Psoas muscle (tissue), 8 donors: ENCODE measurements around the gene CUBN. TPM values are rescaled to one million over a fixed set of nuclear protein-coding genes. Genes with fewer than 3 reads are reported as not detected.

Source experiments
- ATAC-seq, 4 donors: fragments of 200-7000 bp; cut with Tn5 transposase; one replicate each; pipeline ENCODE4 v1.9.1; 2020; ENCODE audit warnings: moderate library complexity in 3 of 4, mild to moderate bottlenecking in 2 of 4
- DNase-seq, 2 donors: peaks; one replicate each; pipeline ENCODE4 v3.0.0-alpha.2; 2020
- H3K27ac ChIP-seq: fragments of 200-600 bp; one replicate; pipeline ENCODE4 v1.8.0; 2022
- H3K27me3 ChIP-seq, 3 donors: fragments of 200-600 bp in 1 of 3; one replicate each; pipeline versions ENCODE4 v1.6.1 to v1.8.0; 2013 to 2022; ENCODE audit warnings: low read length in 2 of 3, mild to moderate bottlenecking in 2 of 3, moderate library complexity in 1 of 3; ENCODE audit not compliant: insufficient read depth in 3 of 3
- H3K36me3 ChIP-seq, 2 donors: fragments of 200-600 bp in 1 of 2; one replicate each; pipeline versions ENCODE4 v1.6.1 to v1.8.0; 2013 to 2022; ENCODE audit warnings: low read depth in 1 of 2, mild to moderate bottlenecking in 1 of 2, moderate library complexity in 1 of 2; ENCODE audit not compliant: insufficient read depth in 1 of 2
- H3K4me1 ChIP-seq: fragments of 200-600 bp; one replicate; pipeline ENCODE4 v1.8.0; 2022
- H3K4me3 ChIP-seq: fragments of 200-600 bp; one replicate; pipeline ENCODE4 v1.8.0; 2022; ENCODE audit warnings: mild to moderate bottlenecking
- H3K9me3 ChIP-seq: fragments of 200-600 bp; one replicate; pipeline ENCODE4 v1.8.0; 2022
- CTCF ChIP-seq: fragments of 200-600 bp; IDR thresholded peaks from one replicate; pipeline ENCODE4 v1.8.0; 2022; ENCODE audit warnings: antibody characterized with exemption
- WGBS, 3 donors: extraction: QIAGEN DNeasy Blood & Tissue Kit; methylation state at CpG; one replicate each; pipeline versions ENCODE4 v1.1.6 to v1.1.7; 2013; 5-methylcytosine and 5-hydroxymethylcytosine counted together
- intact Hi-C, 2 donors: fragments of 100-400 bp; cut with DNase I; formaldehyde crosslinking; loops; one replicate each; pipeline versions ENCODE4 v1.11.0 to v1.14.2; 2022
- polyA plus RNA-seq, 3 donors: library from polyadenylated mRNA; stranded (reverse); fragments of 200-250 nt; gene quantifications; one replicate each; pipeline ENCODE4 v1.2.3, GENCODE V29; 2013
- total RNA-seq, 4 donors: library from RNA; stranded (reverse); fragmentation: NEBNext Ultra II Directional in 2 of 4; extraction: Animal tissue kit (Norgen Biotek cat#: 25700) in 2 of 4; gene quantifications; one replicate each; pipeline versions ENCODE4 v1.2.1 to v1.2.4, GENCODE V29; 2021 to 2023
- donor health status: healthy with polysubstance abuse.
- donor health status: DM: no; HTN: no; CAD: no; lungs with moderate emphysema.
- donor health status: Bipolar disorder and iron deficiency.
- donor health status: healthy.
- donor health status: DM: yes; HTN: yes; CAD: no.
- donor health status: DM: no; HTN: no; CAD: no.
- donor health status: DM: no; HTN: no; CAD: no.
- donor health status: DM: yes; HTN: yes; CAD: no.

The CUBN gene
- total and polyA plus RNA-seq, 7 donors = 0.07 to 1.1 (median 0.22) TPM

GRCh38 chr10:17162828-17163227, 33.2 kb upstream of the CUBN start:
- H3K4me3 ChIP-seq = no peak overlapping the region
- no peaks in the 10 kb centered on the region for H3K4me1 ChIP-seq
- H3K9me3 ChIP-seq = no peaks in the 10 kb centered on the region
- intact Hi-C loops = no loop called here
- DNase-seq (no peak), ATAC-seq (no peak)
- TF ChIP-seq CTCF = no peak
- 66 to 79% (median 68%) methylated on average over 2 of the region's 2 CpGs for WGBS, 3 donors
- H3K36me3 ChIP-seq = no peaks in the 10 kb centered on the region
- no peak overlapping the region for H3K27ac ChIP-seq
- no peaks in the 10 kb centered on the region for H3K27me3 ChIP-seq

GRCh38 chr10:17161775-17162174, 32.2 kb upstream of the CUBN start:
- H3K27ac ChIP-seq = no peak overlapping the region
- H3K4me1 ChIP-seq = no peaks in the 10 kb centered on the region
- no peaks in the 10 kb centered on the region for H3K27me3 ChIP-seq
- DNase-seq = no peak
- no peak for ATAC-seq
- WGBS, 3 donors = 59 to 75% (median 59%) methylated on average over 3 of the region's 3 CpGs
- no peaks in the 10 kb centered on the region for H3K9me3 ChIP-seq
- no peak overlapping the region for H3K4me3 ChIP-seq
- H3K36me3 ChIP-seq = no peaks in the 10 kb centered on the region
- TF ChIP-seq CTCF = no peak
- intact Hi-C loops = no loop called here

GRCh38 chr10:17157024-17157423, 27.4 kb upstream of the CUBN start:
- Histone ChIP-seq H3K4me1 (no peaks in the 10 kb centered on the region), H3K36me3 (peaks cover 0 to 5% of the 10 kb centered on the region in 2 donors), H3K4me3 (no peak overlapping the region), H3K27me3 (no peaks in the 10 kb centered on the region), H3K27ac (no peak overlapping the region), H3K9me3 (no peaks in the 10 kb centered on the region)
- TF ChIP-seq CTCF = no peak
- WGBS, 3 donors = 57 to 74% (median 65%) methylated on average over 2 of the region's 2 CpGs
- ATAC-seq (no peak), DNase-seq (no peak)
- intact Hi-C loops = no loop called here

GRCh38 chr10:17155826-17156225, 26.2 kb upstream of the CUBN start:
- ATAC-seq (no peak), DNase-seq (no peak)
- no peak overlapping the region for H3K27ac ChIP-seq
- no peaks in the 10 kb centered on the region for H3K9me3 ChIP-seq
- H3K4me3 ChIP-seq = no peak overlapping the region
- no peaks in the 10 kb centered on the region for H3K4me1 ChIP-seq
- TF ChIP-seq CTCF = no peak
- intact Hi-C loops = no loop called here
- no peaks in the 10 kb centered on the region for H3K27me3 ChIP-seq
- peaks cover 0 to 5% of the 10 kb centered on the region in 2 donors for H3K36me3 ChIP-seq

GRCh38 chr10:17154116-17154515, 24.5 kb upstream of the CUBN start:
- no peaks in the 10 kb centered on the region for H3K4me1 ChIP-seq
- H3K27ac ChIP-seq = no peak overlapping the region
- ATAC-seq = no peak
- peaks cover 0 to 5% of the 10 kb centered on the region in 2 donors for H3K36me3 ChIP-seq
- no peaks in the 10 kb centered on the region for H3K27me3 ChIP-seq
- DNase-seq = no peak
- no peak for TF ChIP-seq CTCF
- intact Hi-C loops = no loop called here
- H3K9me3 ChIP-seq = no peaks in the 10 kb centered on the region
- H3K4me3 ChIP-seq = no peak overlapping the region
